HG02840 (cell line): ENCODE measurements around the gene USF2.

ENCODE experiments used
- ATAC-seq: cut with Tn5 transposase; IDR thresholded peaks from one replicate; pipeline ENCODE4 v1.9.1; 2021; ENCODE audit warnings: mild to moderate bottlenecking, moderate library complexity, moderate number of reproducible peaks; ENCODE audit not compliant: unreplicated experiment, low FRiP score

Gene USF2

DNA sequence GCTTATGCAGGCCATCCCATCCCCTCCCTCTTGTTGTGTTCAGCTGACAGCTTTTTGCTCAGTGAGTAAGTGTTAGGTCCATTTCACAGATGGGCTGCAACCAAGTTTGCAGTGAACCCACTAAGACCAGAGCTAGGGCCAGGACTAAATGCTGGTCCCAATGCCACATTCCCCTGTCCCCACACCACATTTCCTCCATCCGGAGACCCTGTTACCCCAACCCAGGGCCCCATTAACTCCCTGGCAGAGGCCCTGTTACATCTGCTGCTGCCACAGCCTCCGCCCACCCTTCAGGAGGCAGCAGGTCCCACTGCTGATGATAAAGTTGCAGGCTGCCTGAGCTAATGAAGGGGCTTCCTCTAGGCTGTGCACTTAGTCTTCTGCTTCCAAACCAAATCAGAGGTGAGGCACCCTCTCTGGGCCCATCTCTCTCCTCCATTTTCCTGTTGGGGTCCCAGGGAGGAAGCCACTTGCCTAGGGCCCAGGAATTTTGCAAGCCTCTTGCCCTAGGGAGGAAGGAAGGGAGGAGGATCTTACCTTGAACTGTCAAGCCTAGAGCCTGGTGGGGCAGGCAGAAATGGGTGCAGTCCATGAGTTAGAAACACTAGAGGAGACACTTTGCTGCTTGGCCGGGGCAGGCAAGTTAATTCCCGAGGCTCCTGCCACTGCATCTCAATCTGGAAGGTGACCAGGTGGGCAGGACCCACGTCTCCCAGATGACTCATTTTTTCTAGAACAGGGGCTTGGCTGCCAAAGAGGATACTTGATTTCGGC lies 3.4 kb upstream of the USF2 start:
- ATAC-seq: no peak

DNA sequence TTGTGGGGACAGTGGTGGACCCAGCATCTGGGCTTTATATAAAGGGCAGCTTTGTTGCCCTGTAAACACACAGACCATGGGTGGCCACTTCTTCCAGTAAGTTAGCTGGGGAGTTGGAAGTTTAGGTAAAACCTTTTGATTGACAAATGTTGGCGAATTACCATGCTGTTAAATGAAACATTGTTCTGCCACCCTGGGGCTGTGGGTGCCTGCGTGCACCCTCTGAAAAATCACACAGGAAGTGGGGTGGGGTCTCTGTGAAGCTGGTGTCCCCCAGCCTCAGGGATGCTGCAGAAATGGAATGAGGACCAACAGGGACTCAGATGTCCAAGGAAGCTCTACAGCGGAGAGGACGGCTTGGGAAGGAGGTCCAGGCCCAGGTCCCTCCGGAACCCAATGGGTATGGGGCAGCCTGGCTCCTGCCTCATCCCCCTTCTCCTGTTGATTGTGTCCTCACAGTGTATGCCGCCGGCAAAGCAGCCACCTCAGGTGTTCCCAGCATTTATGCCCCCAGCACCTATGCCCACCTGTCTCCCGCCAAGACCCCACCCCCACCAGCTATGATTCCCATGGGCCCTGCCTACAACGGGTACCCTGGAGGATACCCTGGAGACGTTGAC lies 2.8 kb upstream of the USF2 start:
- ATAC-seq: no peak

DNA sequence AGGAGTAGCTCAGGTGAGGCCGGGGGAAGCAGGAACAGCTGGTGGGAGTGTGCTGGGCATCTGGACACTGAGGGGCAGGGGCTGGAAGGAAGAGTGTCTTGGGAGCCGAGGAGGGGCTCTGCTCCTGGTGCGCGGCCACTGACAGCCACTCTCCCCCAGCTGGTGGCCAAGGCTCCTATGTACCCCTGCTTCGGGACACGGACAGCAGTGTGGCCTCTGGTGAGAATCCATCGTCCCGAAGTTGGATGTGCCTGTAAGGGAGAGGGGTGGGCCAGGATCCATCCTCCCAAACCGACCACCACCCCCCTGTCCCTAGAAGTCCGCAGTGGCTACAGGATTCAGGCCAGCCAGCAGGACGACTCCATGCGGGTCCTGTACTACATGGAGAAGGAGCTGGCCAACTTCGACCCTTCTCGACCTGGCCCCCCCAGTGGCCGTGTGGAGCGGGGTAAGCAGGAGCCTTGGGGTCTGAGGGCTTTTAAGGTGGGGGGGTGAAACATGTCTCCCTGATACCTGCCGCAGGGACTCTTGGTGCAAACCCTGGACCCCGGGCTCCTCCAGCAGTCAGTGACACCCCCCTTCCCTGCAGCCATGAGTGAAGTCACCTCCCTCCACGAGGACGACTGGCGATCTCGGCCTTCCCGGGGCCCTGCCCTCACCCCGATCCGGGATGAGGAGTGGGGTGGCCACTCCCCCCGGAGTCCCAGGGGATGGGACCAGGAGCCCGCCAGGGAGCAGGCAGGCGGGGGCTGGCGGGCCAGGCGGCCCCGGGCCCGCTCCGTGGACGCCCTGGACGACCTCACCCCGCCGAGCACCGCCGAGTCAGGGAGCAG lies 2.0 kb upstream of the USF2 start:
- ATAC-seq: no peak

DNA sequence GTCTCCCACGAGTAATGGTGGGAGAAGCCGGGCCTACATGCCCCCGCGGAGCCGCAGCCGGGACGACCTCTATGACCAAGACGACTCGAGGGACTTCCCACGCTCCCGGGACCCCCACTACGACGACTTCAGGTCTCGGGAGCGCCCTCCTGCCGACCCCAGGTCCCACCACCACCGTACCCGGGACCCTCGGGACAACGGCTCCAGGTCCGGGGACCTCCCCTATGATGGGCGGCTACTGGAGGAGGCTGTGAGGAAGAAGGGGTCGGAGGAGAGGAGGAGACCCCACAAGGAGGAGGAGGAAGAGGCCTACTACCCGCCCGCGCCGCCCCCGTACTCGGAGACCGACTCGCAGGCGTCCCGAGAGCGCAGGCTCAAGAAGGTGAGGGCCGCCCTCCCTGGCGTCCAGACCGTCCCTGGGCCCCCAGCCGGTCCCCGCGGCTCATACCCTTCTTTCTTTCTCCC lies 1.4 kb upstream of the USF2 start:
- no peak for ATAC-seq

DNA sequence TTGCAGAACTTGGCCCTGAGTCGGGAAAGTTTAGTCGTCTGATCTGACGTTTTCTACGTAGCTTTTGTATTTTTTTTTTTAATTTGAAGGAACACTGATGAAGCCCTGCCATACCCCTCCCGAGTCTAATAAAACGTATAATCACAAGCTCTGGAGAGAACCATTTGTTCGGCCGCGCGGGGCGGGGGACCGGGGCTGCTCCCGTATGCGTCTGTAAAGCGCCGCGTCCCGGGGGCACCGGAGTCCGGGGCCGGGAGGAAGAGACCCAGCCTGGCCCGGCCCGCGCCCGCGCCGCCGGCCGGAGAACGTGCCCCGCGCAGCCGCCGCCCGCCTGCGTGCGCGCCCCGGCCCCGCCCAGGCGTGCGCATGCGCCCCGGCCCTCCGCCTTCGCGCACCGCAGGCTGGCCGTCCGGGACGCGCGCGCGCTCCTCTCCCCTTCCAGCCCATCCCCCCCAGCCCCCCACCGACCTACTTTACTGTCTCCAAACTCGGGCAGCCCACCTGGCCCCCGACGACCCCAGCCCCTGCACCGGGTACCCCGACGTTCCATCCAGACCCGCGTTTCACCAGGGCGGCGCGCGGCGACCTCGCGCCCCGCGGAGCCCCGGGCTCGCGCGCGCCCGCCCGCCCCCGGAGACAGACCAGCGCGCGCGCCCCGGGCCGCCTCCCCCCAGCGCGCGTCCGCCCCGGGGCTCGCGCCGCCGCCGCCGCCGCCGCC lies 785 bp upstream of the USF2 start:
- ATAC-seq: peak; percentile 46

DNA sequence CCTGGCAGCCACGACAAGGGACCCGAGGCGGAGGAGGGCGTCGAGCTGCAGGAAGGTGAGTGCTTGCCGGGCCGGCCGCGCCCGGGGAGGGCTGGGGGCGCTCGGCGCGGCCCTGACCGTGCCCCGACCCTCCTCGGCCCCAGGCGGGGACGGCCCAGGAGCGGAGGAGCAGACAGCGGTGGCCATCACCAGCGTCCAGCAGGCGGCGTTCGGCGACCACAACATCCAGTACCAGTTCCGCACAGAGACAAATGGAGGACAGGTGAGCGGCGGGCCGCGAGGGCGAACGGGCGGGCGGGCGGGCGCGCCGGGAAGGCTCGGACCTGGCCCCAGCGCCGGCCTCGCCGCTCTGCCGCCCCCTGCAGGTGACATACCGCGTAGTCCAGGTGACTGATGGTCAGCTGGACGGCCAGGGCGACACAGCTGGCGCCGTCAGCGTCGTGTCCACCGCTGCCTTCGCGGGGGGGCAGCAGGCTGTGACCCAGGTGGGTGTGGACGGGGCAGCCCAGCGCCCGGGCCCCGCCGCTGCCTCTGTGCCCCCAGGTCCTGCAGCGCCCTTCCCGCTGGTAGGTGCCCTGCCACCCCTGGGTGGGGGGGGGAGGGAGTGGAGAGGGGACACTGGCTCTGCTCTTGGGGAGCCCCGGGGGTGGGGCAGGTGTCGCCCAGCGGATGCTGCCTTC lies 816 bp downstream of the USF2 start:
- ATAC-seq: peak; percentile 52

DNA sequence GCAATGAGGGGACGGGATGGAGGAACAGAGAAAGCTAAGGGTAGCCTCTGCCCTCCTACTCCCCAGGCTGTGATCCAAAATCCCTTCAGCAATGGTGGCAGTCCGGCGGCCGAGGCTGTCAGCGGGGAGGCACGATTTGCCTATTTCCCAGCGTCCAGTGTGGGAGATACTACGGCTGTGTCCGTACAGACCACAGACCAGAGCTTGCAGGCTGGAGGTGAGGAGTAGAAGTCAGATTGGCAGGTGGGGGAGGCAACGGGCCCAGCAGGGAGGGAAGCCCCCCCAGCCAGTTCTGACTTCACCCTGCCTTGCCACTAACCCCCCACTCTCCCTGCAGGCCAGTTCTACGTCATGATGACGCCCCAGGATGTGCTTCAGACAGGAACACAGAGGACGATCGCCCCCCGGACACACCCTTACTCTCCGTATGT lies 1.6 kb downstream of the USF2 start:
- no peak for ATAC-seq

DNA sequence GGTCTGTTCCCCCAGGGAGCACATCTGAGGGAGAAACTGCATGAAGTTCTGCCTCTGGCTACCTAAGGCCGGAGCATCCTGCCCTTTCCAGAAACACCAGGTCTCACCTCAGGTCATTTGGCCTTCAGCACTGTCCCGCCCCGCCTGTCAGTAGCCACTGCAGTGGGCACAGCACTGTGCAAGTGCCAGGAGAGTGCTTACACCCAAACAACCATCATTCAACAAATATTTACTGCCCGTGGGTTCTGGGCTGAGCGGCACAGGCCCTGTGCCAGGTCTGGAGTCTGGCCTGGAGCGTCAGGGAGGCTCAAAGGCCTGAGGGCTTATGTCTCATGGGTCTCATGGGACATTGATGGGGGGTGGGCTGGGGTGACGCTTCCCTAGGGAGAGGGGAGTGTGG lies 2.8 kb downstream of the USF2 start:
- ATAC-seq: no peak

DNA sequence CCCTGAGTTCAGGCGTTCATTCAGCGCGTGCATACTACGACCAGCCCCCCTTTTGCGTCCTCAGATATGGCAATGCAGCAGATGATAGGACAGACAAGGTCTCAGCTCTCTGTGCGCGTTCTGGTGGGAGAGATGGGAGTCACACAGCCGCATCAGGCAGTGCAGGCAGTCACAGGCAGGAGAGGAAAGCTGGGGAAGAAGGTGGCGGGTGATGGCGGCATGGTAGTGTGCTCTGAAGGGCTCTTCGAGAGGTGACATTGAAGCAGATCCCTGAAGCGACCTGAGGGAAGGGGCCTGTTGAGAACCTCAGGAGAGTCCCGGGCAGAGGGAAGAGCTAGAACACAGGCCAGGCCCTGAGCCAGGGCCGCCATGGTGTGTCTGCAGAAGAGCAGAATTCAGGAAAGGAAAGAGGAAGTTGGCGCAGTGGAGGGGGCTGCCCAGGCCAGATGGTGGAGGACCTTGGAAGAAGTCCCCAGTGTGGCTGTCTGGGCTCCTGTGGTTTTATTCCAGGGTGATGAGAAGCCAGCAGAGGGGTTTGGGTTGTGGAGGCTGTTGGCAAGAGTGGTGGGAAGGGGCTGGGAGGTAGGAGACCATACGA lies 3.5 kb downstream of the USF2 start:
- ATAC-seq: no peak

DNA sequence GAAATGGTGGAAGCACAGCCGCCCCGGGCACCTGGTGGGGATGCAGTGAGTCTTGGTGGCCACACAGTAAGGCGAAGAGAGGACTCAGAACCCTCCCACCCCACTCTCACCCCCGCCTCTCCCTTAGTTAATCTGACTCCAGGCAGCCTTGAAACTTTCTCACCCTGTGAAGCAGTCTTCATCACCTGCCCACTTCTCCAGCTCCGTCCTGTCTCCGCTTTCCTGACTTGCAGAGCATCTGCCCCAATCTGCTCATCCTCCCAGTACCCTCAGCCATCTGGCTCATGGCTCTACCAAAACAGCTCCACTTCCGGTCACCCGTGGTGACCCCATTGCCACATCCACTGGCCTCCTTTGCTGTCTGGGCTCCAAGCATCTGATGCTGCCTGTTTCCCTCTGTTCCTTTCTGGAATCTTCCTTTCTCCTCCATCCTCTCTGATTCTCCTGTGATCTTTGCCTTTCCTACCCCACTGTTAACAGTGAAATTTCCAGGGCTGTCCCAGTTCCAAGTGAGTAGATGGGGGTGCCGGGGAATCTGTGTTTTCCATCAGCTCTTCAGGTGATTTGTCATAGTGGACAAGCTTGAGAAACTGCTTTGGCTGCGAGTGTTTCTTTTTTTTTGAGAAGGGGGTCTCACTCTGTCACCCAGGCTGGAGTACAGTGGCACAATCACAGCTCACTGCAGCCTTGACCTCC lies 4.3 kb downstream of the USF2 start:
- no peak for ATAC-seq

DNA sequence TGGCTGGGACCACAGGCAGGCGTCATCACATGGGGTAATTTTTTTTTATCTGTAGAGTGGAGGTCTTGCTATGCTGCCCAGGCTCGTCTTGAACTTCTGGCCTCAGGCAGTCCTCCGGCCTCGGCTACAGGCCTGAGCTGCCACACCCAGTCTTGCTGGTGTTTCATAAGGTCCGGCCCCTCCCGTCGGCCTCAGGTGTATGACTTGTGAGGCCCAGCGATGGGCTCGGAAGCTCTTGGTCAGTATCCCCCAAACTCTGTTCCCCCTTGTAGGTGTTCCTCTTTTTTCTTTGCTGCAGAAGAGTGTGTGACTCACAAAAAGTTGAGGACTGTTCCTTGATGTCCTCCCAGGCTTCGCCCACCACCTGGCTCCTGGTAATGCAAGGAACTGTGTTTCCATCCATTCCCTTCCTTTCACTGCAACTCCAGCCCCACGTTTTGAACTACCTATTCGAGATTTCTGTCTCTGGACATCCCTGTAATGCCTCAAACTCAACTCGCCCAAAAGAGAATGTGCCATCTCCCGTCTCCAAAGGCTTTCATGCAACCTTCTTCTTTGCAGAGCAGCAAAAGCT lies 5.0 kb downstream of the USF2 start:
- no peak for ATAC-seq

DNA sequence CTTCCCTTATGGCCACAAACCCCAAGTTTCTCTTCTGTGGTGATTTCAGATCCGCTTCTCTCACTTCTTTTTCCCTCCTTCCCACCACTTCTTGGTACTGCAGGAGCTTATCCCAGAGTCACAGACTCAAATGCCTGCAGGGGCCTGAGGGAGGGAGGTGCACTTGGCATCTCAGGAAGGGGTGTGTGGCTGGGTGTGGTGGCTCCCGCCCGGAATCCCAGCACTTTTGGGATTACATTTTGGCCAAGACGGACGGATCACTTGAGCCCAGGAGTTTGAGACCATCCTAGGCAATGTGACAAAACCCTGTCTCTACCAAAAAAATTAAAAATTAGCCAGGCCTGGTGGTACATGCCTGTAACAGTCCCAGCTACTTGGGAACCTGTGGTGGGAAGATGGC lies 5.6 kb downstream of the USF2 start:
- no peak for ATAC-seq

DNA sequence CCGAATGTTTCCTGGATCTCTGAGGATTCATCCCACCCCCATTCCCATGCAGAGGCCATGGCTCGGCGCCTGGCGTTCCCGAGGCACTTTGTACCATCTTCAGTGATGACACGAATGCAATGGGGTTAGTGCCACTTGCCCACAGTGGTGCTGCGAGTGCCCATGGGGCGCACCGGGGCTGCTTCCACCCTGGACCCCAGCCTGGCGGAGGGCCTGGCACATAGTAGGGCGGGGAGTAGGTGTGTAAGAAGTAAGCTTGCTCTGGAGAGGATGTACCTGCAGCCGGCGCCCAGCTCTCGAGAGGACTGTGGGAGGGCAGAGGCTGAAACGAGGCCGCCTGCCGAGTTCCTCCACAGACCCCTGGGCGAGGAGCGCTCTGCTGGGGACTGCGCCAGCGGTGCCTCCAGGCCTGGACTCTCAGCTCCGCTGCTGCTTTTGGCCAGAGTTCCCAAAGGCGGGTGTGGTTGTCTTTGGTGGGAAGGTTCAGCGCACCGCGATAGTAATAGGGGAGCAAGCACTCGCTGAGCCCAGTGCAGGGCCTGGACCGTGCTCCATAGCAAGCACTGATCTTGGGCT lies 8.0 kb downstream of the USF2 start:
- ATAC-seq: no peak

DNA sequence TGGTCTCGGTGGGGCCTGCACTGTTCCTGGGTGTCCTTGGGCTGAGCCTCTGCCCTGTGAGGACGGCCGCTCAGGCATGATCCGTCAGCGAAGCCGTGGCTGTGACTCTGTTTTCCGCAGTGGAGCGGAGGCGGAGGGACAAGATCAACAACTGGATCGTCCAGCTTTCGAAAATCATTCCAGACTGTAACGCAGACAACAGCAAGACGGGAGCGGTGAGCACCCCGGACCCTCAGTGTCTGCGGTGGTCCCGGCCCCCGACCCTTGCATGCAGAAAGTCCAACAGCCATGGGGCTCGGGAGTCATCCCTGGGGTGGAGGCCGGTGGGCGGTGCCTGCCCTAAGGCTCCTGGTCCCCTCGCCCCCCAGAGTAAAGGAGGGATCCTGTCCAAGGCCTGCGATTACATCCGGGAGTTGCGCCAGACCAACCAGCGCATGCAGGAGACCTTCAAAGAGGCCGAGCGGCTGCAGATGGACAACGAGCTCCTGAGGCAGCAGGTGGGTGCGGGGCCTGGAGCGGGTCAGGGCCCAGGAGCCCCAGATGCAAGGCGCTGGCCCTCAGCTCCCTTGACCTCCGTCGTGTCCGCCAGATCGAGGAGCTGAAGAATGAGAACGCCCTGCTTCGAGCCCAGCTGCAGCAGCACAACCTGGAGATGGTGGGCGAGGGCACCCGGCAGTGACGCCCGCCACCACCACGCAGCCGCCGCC lies 10.0 kb downstream of the USF2 start:
- no peak for ATAC-seq

DNA sequence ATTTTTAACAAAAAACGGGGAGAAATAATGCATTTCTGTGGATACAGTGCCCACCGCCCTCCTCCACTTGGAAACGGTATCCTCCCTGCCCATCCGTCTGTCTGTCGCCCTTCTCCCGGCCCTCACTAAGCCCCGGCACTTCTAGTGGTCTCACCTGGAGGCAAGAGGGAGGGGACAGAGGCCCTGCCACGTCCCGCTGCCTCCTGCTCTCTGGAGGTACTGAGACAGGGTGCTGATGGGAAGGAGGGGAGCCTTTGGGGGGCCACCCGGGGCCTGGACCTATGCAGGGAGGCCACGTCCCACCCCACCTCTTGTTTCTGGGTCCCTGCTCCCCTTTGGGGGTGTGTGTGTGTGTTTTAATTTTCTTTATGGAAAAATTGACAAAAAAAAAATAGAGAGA lies 10.6 kb downstream of the USF2 start:
- ATAC-seq: no peak

DNA sequence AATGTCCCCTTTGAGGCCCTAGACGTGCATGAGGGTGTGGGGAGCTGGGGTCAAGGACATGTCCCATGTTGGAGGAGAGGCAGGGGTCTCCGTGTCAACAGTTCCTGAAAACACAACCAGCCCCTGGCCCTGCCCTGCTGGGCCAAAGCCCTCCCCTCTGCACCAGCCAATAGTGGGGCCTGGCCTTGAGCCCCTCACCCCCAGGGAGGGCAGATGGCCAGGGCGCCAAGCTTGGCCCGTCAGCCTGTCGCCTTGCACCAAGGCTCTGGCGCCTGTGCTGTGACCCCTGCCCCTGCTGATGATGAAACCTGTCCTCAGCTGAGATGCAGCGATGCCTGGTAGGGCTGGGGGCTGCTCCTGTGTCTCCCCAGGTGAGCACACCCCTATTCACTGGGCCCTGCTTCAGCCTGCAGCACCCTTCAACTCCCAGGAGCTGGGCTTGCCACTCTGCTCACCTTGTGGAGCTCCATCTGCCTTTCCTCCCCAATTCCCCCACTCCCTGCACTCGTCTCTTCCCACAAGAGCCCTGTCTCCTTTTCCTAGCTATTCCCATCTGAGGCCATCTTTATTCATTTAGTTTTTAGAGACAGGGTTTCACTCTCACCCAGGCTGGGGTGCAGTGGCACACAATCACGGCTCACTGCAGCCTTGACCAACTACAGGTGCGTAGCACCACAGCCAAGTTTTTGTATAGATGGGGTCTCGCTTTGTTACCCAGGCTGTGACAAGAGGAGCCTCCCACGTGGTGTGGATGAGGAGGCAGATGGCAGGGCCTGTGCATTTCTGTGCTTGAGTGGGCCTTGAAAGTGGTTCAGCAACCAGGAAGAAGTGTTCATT lies 11.4 kb downstream of the USF2 start:
- no peak for ATAC-seq

DNA sequence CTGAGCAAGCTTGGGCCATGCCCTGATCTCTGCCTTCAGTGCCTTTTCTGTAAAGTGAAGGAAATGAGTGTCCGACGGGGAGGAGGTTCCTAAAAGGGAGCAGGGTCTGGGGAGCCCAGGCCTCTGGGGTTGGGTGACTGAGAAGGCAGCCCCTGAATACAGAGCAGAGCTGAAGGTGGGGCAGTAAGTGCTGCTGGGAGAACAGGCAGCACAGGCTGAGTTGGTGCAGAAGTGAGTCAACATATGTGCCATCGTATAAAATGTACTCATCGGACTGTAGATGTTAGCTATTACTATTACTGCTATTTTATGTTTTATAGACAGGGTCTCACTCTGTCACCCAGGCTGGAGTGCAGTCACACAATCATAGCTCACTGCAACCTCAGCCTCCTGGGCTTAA lies 12.5 kb downstream of the USF2 start:
- no peak for ATAC-seq
